GM23338 (cell line): ENCODE data around the gene SSH2.

Experiments
- CREB1 ChIP-seq: fragments of 250-450 bp; sonication (Bioruptor Pico); IDR thresholded peaks from 2 replicates; pipeline ENCODE4 v1.5.0; 2020; ENCODE audit warnings: low read depth, mild to moderate bottlenecking, moderate library complexity
- EZH2 ChIP-seq: fragments of 200-600 bp; sonication (generic); IDR thresholded peaks from one replicate; pipeline ENCODE4 v1.8.0; 2017; ENCODE audit warnings: antibody characterized with exemption, mild to moderate bottlenecking, low read depth; ENCODE audit not compliant: unreplicated experiment
- EZH2phosphoT487 ChIP-seq: fragments of 200-600 bp; sonication (generic); IDR thresholded peaks from one replicate; pipeline ENCODE4 v1.8.1; 2018; ENCODE audit warnings: antibody characterized with exemption; ENCODE audit not compliant: unreplicated experiment
- JUNB ChIP-seq: IDR thresholded peaks from one replicate; pipeline ENCODE4 v1.6.1; 2016; ENCODE audit warnings: antibody characterized with exemption; ENCODE audit not compliant: unreplicated experiment
- NANOG ChIP-seq: IDR thresholded peaks from 2 replicates; pipeline ENCODE4 v1.6.1; 2016; ENCODE audit warnings: antibody characterized with exemption, borderline replicate concordance
- POLR2AphosphoS5 ChIP-seq: IDR thresholded peaks from 2 replicates; pipeline ENCODE4 v1.6.1; 2016; ENCODE audit warnings: antibody characterized with exemption, low read depth
- STAT1 ChIP-seq: IDR thresholded peaks from one replicate; pipeline ENCODE4 v1.6.1; 2016; ENCODE audit warnings: antibody characterized with exemption; ENCODE audit not compliant: unreplicated experiment
- ZNF331 ChIP-seq: fragments of 250-450 bp; sonication (Bioruptor Pico); IDR thresholded peaks from 2 replicates; pipeline ENCODE4 v1.5.0; 2020; ENCODE audit warnings: low read depth, mild to moderate bottlenecking, moderate library complexity
- TF ChIP-seq, protein P1 (sequence below), 2 experiments: fragments of 200-600 bp in 1 of 2; sonication (generic) in 1 of 2; conservative IDR thresholded peaks; 2 replicates each; pipeline versions ENCODE4 v1.5.1 to v1.6.1; 2016 to 2017; ENCODE audit warnings: antibody characterized with exemption in 2 of 2, low read depth in 2 of 2, mild to moderate bottlenecking in 2 of 2, moderate library complexity in 1 of 2
- TF ChIP-seq, protein P2 (sequence below): IDR thresholded peaks from one replicate; pipeline ENCODE4 v1.6.1; 2018; ENCODE audit warnings: antibody characterized with exemption; ENCODE audit not compliant: unreplicated experiment
- TF ChIP-seq, protein P3 (sequence below): fragments of 250-450 bp; sonication (Bioruptor Pico); IDR thresholded peaks from 2 replicates; pipeline ENCODE4 v1.5.0; 2020; ENCODE audit warnings: mild to moderate bottlenecking, moderate library complexity
- TF ChIP-seq, protein P4 (sequence below): IDR thresholded peaks from 2 replicates; pipeline ENCODE4 v1.6.1; 2016; ENCODE audit warnings: antibody characterized with exemption

DNA sequence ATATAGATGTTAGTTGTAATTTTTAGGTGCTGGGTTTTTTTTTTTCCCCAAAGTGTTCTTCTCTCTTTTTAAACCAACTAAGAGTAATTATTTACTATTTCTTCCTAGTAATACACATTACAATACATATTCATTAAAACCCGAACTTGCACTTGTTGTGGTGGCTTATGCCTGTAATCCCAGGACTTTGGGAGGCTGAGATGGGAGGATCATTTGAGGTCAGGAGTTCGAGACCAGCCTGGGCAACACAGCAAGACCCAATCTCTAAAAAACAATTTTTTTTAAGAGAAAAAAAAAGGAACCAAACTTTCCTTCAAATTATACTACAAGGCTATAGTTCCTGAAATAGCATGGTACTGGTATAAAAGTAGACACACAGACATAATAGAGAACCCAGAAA, 15.3 kb upstream of the SSH2 start:
- TF ChIP-seq, protein P1, sequence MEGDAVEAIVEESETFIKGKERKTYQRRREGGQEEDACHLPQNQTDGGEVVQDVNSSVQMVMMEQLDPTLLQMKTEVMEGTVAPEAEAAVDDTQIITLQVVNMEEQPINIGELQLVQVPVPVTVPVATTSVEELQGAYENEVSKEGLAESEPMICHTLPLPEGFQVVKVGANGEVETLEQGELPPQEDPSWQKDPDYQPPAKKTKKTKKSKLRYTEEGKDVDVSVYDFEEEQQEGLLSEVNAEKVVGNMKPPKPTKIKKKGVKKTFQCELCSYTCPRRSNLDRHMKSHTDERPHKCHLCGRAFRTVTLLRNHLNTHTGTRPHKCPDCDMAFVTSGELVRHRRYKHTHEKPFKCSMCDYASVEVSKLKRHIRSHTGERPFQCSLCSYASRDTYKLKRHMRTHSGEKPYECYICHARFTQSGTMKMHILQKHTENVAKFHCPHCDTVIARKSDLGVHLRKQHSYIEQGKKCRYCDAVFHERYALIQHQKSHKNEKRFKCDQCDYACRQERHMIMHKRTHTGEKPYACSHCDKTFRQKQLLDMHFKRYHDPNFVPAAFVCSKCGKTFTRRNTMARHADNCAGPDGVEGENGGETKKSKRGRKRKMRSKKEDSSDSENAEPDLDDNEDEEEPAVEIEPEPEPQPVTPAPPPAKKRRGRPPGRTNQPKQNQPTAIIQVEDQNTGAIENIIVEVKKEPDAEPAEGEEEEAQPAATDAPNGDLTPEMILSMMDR (conservative IDR thresholded peaks at IDR 0.05; ENCODE audit: low read depth in 2 of 2), result no peak
- TF ChIP-seq POLR2AphosphoS5 (no peak), EZH2phosphoT487 (no peak), EZH2 (no peak), JUNB (no peak), CREB1 (CRISPR knock-in tag) (no peak), ZNF331 (CRISPR knock-in tag) (no peak), NANOG (no peak), STAT1 (no peak)
- TF ChIP-seq, protein P2, sequence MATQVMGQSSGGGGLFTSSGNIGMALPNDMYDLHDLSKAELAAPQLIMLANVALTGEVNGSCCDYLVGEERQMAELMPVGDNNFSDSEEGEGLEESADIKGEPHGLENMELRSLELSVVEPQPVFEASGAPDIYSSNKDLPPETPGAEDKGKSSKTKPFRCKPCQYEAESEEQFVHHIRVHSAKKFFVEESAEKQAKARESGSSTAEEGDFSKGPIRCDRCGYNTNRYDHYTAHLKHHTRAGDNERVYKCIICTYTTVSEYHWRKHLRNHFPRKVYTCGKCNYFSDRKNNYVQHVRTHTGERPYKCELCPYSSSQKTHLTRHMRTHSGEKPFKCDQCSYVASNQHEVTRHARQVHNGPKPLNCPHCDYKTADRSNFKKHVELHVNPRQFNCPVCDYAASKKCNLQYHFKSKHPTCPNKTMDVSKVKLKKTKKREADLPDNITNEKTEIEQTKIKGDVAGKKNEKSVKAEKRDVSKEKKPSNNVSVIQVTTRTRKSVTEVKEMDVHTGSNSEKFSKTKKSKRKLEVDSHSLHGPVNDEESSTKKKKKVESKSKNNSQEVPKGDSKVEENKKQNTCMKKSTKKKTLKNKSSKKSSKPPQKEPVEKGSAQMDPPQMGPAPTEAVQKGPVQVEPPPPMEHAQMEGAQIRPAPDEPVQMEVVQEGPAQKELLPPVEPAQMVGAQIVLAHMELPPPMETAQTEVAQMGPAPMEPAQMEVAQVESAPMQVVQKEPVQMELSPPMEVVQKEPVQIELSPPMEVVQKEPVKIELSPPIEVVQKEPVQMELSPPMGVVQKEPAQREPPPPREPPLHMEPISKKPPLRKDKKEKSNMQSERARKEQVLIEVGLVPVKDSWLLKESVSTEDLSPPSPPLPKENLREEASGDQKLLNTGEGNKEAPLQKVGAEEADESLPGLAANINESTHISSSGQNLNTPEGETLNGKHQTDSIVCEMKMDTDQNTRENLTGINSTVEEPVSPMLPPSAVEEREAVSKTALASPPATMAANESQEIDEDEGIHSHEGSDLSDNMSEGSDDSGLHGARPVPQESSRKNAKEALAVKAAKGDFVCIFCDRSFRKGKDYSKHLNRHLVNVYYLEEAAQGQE, result no peak
- TF ChIP-seq, protein P3, sequence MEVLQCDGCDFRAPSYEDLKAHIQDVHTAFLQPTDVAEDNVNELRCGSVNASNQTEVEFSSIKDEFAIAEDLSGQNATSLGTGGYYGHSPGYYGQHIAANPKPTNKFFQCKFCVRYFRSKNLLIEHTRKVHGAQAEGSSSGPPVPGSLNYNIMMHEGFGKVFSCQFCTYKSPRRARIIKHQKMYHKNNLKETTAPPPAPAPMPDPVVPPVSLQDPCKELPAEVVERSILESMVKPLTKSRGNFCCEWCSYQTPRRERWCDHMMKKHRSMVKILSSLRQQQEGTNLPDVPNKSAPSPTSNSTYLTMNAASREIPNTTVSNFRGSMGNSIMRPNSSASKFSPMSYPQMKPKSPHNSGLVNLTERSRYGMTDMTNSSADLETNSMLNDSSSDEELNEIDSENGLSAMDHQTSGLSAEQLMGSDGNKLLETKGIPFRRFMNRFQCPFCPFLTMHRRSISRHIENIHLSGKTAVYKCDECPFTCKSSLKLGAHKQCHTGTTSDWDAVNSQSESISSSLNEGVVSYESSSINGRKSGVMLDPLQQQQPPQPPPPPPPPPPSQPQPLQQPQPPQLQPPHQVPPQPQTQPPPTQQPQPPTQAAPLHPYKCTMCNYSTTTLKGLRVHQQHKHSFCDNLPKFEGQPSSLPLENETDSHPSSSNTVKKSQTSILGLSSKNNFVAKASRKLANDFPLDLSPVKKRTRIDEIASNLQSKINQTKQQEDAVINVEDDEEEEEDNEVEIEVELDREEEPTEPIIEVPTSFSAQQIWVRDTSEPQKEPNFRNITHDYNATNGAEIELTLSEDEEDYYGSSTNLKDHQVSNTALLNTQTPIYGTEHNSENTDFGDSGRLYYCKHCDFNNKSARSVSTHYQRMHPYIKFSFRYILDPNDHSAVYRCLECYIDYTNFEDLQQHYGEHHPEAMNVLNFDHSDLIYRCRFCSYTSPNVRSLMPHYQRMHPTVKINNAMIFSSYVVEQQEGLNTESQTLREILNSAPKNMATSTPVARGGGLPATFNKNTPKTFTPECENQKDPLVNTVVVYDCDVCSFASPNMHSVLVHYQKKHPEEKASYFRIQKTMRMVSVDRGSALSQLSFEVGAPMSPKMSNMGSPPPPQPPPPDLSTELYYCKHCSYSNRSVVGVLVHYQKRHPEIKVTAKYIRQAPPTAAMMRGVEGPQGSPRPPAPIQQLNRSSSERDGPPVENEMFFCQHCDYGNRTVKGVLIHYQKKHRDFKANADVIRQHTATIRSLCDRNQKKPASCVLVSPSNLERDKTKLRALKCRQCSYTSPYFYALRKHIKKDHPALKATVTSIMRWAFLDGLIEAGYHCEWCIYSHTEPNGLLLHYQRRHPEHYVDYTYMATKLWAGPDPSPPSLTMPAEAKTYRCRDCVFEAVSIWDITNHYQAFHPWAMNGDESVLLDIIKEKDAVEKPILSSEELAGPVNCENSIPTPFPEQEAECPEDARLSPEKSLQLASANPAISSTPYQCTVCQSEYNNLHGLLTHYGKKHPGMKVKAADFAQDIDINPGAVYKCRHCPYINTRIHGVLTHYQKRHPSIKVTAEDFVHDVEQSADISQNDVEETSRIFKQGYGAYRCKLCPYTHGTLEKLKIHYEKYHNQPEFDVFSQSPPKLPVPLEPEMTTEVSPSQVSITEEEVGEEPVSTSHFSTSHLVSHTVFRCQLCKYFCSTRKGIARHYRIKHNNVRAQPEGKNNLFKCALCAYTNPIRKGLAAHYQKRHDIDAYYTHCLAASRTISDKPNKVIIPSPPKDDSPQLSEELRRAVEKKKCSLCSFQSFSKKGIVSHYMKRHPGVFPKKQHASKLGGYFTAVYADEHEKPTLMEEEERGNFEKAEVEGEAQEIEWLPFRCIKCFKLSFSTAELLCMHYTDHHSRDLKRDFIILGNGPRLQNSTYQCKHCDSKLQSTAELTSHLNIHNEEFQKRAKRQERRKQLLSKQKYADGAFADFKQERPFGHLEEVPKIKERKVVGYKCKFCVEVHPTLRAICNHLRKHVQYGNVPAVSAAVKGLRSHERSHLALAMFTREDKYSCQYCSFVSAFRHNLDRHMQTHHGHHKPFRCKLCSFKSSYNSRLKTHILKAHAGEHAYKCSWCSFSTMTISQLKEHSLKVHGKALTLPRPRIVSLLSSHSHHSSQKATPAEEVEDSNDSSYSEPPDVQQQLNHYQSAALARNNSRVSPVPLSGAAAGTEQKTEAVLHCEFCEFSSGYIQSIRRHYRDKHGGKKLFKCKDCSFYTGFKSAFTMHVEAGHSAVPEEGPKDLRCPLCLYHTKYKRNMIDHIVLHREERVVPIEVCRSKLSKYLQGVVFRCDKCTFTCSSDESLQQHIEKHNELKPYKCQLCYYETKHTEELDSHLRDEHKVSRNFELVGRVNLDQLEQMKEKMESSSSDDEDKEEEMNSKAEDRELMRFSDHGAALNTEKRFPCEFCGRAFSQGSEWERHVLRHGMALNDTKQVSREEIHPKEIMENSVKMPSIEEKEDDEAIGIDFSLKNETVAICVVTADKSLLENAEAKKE (CRISPR knock-in tag), result no peak
- TF ChIP-seq, protein P4, sequence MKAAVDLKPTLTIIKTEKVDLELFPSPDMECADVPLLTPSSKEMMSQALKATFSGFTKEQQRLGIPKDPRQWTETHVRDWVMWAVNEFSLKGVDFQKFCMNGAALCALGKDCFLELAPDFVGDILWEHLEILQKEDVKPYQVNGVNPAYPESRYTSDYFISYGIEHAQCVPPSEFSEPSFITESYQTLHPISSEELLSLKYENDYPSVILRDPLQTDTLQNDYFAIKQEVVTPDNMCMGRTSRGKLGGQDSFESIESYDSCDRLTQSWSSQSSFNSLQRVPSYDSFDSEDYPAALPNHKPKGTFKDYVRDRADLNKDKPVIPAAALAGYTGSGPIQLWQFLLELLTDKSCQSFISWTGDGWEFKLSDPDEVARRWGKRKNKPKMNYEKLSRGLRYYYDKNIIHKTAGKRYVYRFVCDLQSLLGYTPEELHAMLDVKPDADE, result no peak
